Nephron progenitor cell (in vitro differentiated cells): Measurements from ENCODE around the gene HIKESHI.

Source experiments
- DNase-seq: peaks from one replicate; pipeline ENCODE4 v3.0.0; 2021
- H3K27ac Mint-ChIP-seq: 2 replicates; pipeline ENCODE4 v1.8.0; 2021; ENCODE audit warnings: mild to moderate bottlenecking, moderate library complexity, mixed read lengths
- H3K27me3 Mint-ChIP-seq: 2 replicates; pipeline ENCODE4 v1.8.0; 2021; ENCODE audit warnings: mild to moderate bottlenecking, low read depth, mixed read lengths; ENCODE audit not compliant: poor library complexity
- H3K36me3 Mint-ChIP-seq: 2 replicates; pipeline ENCODE4 v1.8.0; 2021; ENCODE audit warnings: low read depth, mixed read lengths
- H3K4me1 Mint-ChIP-seq: 2 replicates; pipeline ENCODE4 v1.8.0; 2021; ENCODE audit warnings: mixed read lengths
- H3K4me3 Mint-ChIP-seq: 2 replicates; pipeline ENCODE4 v1.8.0; 2021; ENCODE audit warnings: mild to moderate bottlenecking, moderate library complexity, mixed read lengths
- H3K9me3 Mint-ChIP-seq: 2 replicates; pipeline ENCODE4 v1.8.0; 2021; ENCODE audit warnings: mild to moderate bottlenecking, moderate library complexity, mixed read lengths
- CTCF ChIP-seq: fragments of 200-600 bp; sonication (generic); IDR thresholded peaks from 2 replicates; pipeline ENCODE4 v1.5.0; 2021; ENCODE audit warnings: antibody characterized with exemption

Gene HIKESHI

GRCh38 chr11:86363424-86363823, 61.4 kb downstream of the HIKESHI start:
- no peak for DNase-seq
- peaks cover 13% of the 10 kb centered on the region for H3K9me3 Mint-ChIP-seq
- TF ChIP-seq CTCF, result no peak
- peaks cover 7% of the 10 kb centered on the region for H3K4me1 Mint-ChIP-seq
- H3K27me3 Mint-ChIP-seq, result no peaks in the 10 kb centered on the region
- no peak overlapping the region for H3K27ac Mint-ChIP-seq
- H3K36me3 Mint-ChIP-seq, result peaks cover 6% of the 10 kb centered on the region
- H3K4me3 Mint-ChIP-seq, result no peak overlapping the region

GRCh38 chr11:86365546-86365945, 63.5 kb downstream of the HIKESHI start:
- Mint-ChIP-seq H3K4me1 (no peaks in the 10 kb centered on the region), H3K4me3 (no peak overlapping the region), H3K27me3 (peaks cover 3% of the 10 kb centered on the region), H3K9me3 (peaks cover 18% of the 10 kb centered on the region), H3K36me3 (peaks cover 6% of the 10 kb centered on the region), H3K27ac (no peak overlapping the region)
- TF ChIP-seq CTCF, result no peak
- no peak for DNase-seq

DNA sequence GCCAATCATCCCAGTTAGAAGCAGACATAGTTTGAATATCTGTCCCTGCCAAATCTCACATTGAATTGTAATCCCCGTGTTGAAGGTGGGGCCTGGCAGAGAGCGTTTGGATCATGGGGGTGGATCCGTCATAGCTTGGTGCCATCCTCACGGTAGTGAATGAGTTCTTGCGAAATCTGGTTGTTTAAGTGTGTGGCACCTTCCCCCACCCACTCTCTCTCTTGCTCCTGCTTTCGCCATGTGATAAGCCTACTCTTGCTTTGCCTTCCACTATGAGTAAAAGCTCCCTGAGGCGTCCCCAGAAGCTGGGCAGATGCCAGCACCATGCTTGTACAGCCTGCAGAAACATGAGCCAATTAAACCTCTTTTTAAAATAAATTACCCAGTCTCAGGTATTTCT, 67.6 kb downstream of the HIKESHI start:
- Mint-ChIP-seq H3K9me3 (peaks cover 5% of the 10 kb centered on the region), H3K27me3 (peaks cover 7% of the 10 kb centered on the region), H3K27ac (no peak overlapping the region), H3K4me1 (peaks cover 8% of the 10 kb centered on the region), H3K4me3 (no peak overlapping the region), H3K36me3 (no peaks in the 10 kb centered on the region)
- no peak for DNase-seq
- no peak for TF ChIP-seq CTCF

- no peak for DNase-seq
- Mint-ChIP-seq H3K36me3 (no peaks in the 10 kb centered on the region), H3K4me3 (no peak overlapping the region), H3K27ac (no peak overlapping the region), H3K9me3 (peaks cover 5% of the 10 kb centered on the region), H3K4me1 (peaks cover 11% of the 10 kb centered on the region), H3K27me3 (peaks cover 10% of the 10 kb centered on the region)
- no peak for TF ChIP-seq CTCF
These were observed 68.1 kb downstream of the HIKESHI start for GRCh38 chr11:86370171-86370570.

GRCh38 chr11:86370922-86371594, 69.0 kb downstream of the HIKESHI start:
- peaks cover 11% of the 10 kb centered on the region for H3K4me1 Mint-ChIP-seq
- no peak overlapping the region for H3K4me3 Mint-ChIP-seq
- no peak for DNase-seq
- H3K27ac Mint-ChIP-seq, result no peak overlapping the region
- peaks cover 1% of the 10 kb centered on the region for H3K36me3 Mint-ChIP-seq
- no peak for TF ChIP-seq CTCF
- H3K9me3 Mint-ChIP-seq, result peaks cover 8% of the 10 kb centered on the region
- peaks cover 10% of the 10 kb centered on the region for H3K27me3 Mint-ChIP-seq

GRCh38 chr11:86372041-86372440, 70.0 kb downstream of the HIKESHI start:
- Mint-ChIP-seq H3K9me3 (peaks cover 12% of the 10 kb centered on the region), H3K4me3 (no peak overlapping the region)
- TF ChIP-seq CTCF, result no peak

More at GRCh38 chr11:86372041-86372440, 70.0 kb downstream of the HIKESHI start:
- Mint-ChIP-seq H3K27me3 (peaks cover 10% of the 10 kb centered on the region), H3K4me1 (peaks cover 11% of the 10 kb centered on the region), H3K36me3 (peaks cover 5% of the 10 kb centered on the region), H3K27ac (no peak overlapping the region)
- no peak for DNase-seq
